CD14-positive monocyte (primary cell): ENCODE data around the gene TMEM37. TPM values are rescaled to one million over a fixed set of nuclear protein-coding genes. Genes with fewer than 3 reads are reported as not detected.

Experiments
- DNase-seq, 3 donors: peaks; one replicate each; pipeline ENCODE4 v3.0.0-alpha.2; 2011 to 2022
- H2AFZ ChIP-seq: 2 replicates; pipeline ENCODE4 v1.6.0; 2012; ENCODE audit warnings: mild to moderate bottlenecking, low read depth, low read length, inconsistent platforms; ENCODE audit not compliant: insufficient read depth, poor library complexity, severe bottlenecking
- H3K27ac ChIP-seq, 2 donors: 1 replicate in 1 of 2; 2 replicates in 1 of 2; pipeline ENCODE4 v1.5.1; 2012 to 2013; ENCODE audit warnings: low read length in 2 of 2, control low read depth in 1 of 2, inconsistent platforms in 1 of 2, low read depth in 1 of 2, mild to moderate bottlenecking in 1 of 2
- H3K27me3 ChIP-seq, 2 donors: one replicate each; pipeline versions ENCODE4 v1.6.0 to v1.6.1; 2011 to 2013; ENCODE audit warnings: low read length in 2 of 2; ENCODE audit not compliant: control insufficient read depth in 2 of 2, insufficient read depth in 2 of 2
- H3K36me3 ChIP-seq, 2 donors: replicated peaks in 1 of 2; 1 replicate in 1 of 2; 2 replicates in 1 of 2; pipeline versions ENCODE4 v1.5.1 to v1.6.1; 2012 to 2013; ENCODE audit warnings: low read length in 2 of 2, control low read depth in 1 of 2, inconsistent platforms in 1 of 2, mild to moderate bottlenecking in 1 of 2; ENCODE audit not compliant: insufficient read depth in 2 of 2, control insufficient read depth in 1 of 2
- H3K4me1 ChIP-seq, 2 donors: 1 replicate in 1 of 2; 2 replicates in 1 of 2; pipeline versions ENCODE4 v1.5.1 to v1.6.1; 2012 to 2013; ENCODE audit warnings: low read length in 2 of 2, control low read depth in 1 of 2, inconsistent platforms in 1 of 2, mild to moderate bottlenecking in 1 of 2, moderate library complexity in 1 of 2; ENCODE audit not compliant: insufficient read depth in 2 of 2, control insufficient read depth in 1 of 2
- H3K4me2 ChIP-seq: replicated peaks from 2 replicates; pipeline ENCODE3; 2012; ENCODE audit warnings: low read length, moderate library complexity, mild to moderate bottlenecking; ENCODE audit not compliant: poor library complexity, severe bottlenecking; ENCODE audit errors: extremely low read depth
- H3K4me3 ChIP-seq, 3 experiments: fragments of 200-600 bp in 1 of 3; sonication (generic) in 1 of 3; replicated peaks in 1 of 3; 1 replicate in 2 of 3; 2 replicates in 1 of 3; pipeline ENCODE4 v1.5.1; 2011 to 2013; ENCODE audit warnings: low read length in 3 of 3, mild to moderate bottlenecking in 3 of 3, control low read depth in 2 of 3, low read depth in 2 of 3, inconsistent platforms in 1 of 3, moderate library complexity in 1 of 3
- H3K79me2 ChIP-seq: 2 replicates; pipeline ENCODE4 v1.6.0; 2012; ENCODE audit warnings: mild to moderate bottlenecking, control low read depth, inconsistent platforms, low read length, moderate library complexity; ENCODE audit not compliant: insufficient read depth
- H3K9ac ChIP-seq: 2 replicates; pipeline ENCODE4 v1.6.0; 2017; ENCODE audit warnings: low read length, mild to moderate bottlenecking; ENCODE audit not compliant: insufficient read depth, poor library complexity, severe bottlenecking
- H3K9me3 ChIP-seq, 2 donors: replicated peaks in 1 of 2; 1 replicate in 1 of 2; 2 replicates in 1 of 2; pipeline versions ENCODE4 v1.5.1 to v1.6.1; 2012 to 2013; ENCODE audit warnings: low read length in 2 of 2, control low read depth in 1 of 2; ENCODE audit not compliant: control insufficient read depth in 1 of 2, insufficient read depth in 1 of 2
- H4K20me1 ChIP-seq: 2 replicates; pipeline ENCODE4 v1.6.0; 2012; ENCODE audit warnings: mild to moderate bottlenecking, low read length, control low read depth, moderate library complexity; ENCODE audit not compliant: insufficient read depth
- H3K27ac Mint-ChIP-seq, 7 donors: one replicate each; pipeline ENCODE4 v1.8.0; 2020; ENCODE audit warnings: mild to moderate bottlenecking in 7 of 7, mixed read lengths in 7 of 7, moderate library complexity in 6 of 7, inconsistent platforms in 2 of 7
- H3K27me3 Mint-ChIP-seq, 3 donors: one replicate each; pipeline ENCODE4 v1.8.0; 2021 to 2022; ENCODE audit warnings: low read depth in 3 of 3, mild to moderate bottlenecking in 3 of 3, mixed read lengths in 3 of 3, moderate library complexity in 3 of 3, inconsistent platforms in 1 of 3
- H3K36me3 Mint-ChIP-seq, 2 donors: one replicate each; pipeline ENCODE4 v1.8.0; 2020; ENCODE audit warnings: mixed read lengths in 2 of 2, inconsistent platforms in 1 of 2, mild to moderate bottlenecking in 1 of 2
- H3K4me1 Mint-ChIP-seq: one replicate; pipeline ENCODE4 v1.8.0; 2020; ENCODE audit warnings: mild to moderate bottlenecking, mixed read lengths
- H3K4me3 Mint-ChIP-seq, 2 donors: one replicate each; pipeline ENCODE4 v1.8.0; 2020; ENCODE audit warnings: mild to moderate bottlenecking in 2 of 2, mixed read lengths in 2 of 2, moderate library complexity in 1 of 2
- H3K9me3 Mint-ChIP-seq, 7 donors: one replicate each; pipeline ENCODE4 v1.8.0; 2020 to 2022; ENCODE audit warnings: mixed read lengths in 7 of 7, mild to moderate bottlenecking in 6 of 7, moderate library complexity in 6 of 7, inconsistent platforms in 2 of 7
- WGBS: methylation state at CpG from one replicate; pipeline ENCODE4 v1.1.5; 2013; ENCODE audit warnings: missing lambda C conversion rate; ENCODE audit not compliant: insufficient coverage; 5-methylcytosine and 5-hydroxymethylcytosine counted together
- intact Hi-C, 2 donors: fragments of 100-400 bp; cut with micrococcal nuclease; formaldehyde crosslinking; loops; one replicate each; pipeline versions ENCODE4 v1.15.0 to v1.15.1; 2023
- polyA plus RNA-seq, 3 donors: library from polyadenylated mRNA; depleted of rRNA in 1 of 3; unstranded in 2 of 3; stranded (reverse) in 1 of 3; fragments of 300-500 nt in 2 of 3; fragments of >200 nt in 1 of 3; fragmentation: Illumina TruSeq in 2 of 3; gene quantifications; 1 replicate in 2 of 3; 2 replicates in 1 of 3; pipeline ENCODE4 v1.2.3, GENCODE V29; 2012 to 2021
- TF ChIP-seq, protein P1 (sequence below): fragments of 200-600 bp; IDR thresholded peaks from one replicate; pipeline ENCODE4 v1.8.0; 2022; ENCODE audit warnings: antibody characterized with exemption, mild to moderate bottlenecking

Gene TMEM37
- polyA plus RNA-seq, 3 donors, result not detected

GRCh38 chr2:119482481-119483394 lies 51.1 kb downstream of the TMEM37 start:
- Histone ChIP-seq H3K27me3 (no peaks in the 10 kb centered on the region), H2AFZ (no peak overlapping the region), H3K27ac (no peak overlapping the region), H3K4me1 (no peaks in the 10 kb centered on the region), H3K9ac (no peak overlapping the region), H3K36me3 (no peaks in the 10 kb centered on the region), H4K20me1 (no peaks in the 10 kb centered on the region), H3K79me2 (no peaks in the 10 kb centered on the region), H3K9me3 (no peaks in the 10 kb centered on the region), H3K4me2 (no peak overlapping the region), H3K4me3 (no peak overlapping the region)
- Mint-ChIP-seq H3K4me3 (no peak overlapping the region), H3K27ac (peak overlapping the region in 1 of 7 donors; percentile 42), H3K27me3 (peaks cover 6 to 12% (median 8%) of the 10 kb centered on the region in 3 donors), H3K4me1 (peaks cover 8% of the 10 kb centered on the region), H3K9me3 (peaks cover 0 to 2% (median 0%) of the 10 kb centered on the region in 7 donors), H3K36me3 (no peaks in the 10 kb centered on the region)
- TF ChIP-seq, protein P1, sequence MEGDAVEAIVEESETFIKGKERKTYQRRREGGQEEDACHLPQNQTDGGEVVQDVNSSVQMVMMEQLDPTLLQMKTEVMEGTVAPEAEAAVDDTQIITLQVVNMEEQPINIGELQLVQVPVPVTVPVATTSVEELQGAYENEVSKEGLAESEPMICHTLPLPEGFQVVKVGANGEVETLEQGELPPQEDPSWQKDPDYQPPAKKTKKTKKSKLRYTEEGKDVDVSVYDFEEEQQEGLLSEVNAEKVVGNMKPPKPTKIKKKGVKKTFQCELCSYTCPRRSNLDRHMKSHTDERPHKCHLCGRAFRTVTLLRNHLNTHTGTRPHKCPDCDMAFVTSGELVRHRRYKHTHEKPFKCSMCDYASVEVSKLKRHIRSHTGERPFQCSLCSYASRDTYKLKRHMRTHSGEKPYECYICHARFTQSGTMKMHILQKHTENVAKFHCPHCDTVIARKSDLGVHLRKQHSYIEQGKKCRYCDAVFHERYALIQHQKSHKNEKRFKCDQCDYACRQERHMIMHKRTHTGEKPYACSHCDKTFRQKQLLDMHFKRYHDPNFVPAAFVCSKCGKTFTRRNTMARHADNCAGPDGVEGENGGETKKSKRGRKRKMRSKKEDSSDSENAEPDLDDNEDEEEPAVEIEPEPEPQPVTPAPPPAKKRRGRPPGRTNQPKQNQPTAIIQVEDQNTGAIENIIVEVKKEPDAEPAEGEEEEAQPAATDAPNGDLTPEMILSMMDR, result no peak
- intact Hi-C loops, result no loop called here
- peak; percentile 12 to 44 (median 16) for DNase-seq
- 90% methylated on average over 18 of the region's 20 CpGs for WGBS

GRCh38 chr2:119483395-119483753 lies 51.7 kb downstream of the TMEM37 start:
- H3K27ac ChIP-seq, result no peak overlapping the region
- H3K79me2 ChIP-seq, result no peaks in the 10 kb centered on the region
- no peaks in the 10 kb centered on the region for H3K36me3 ChIP-seq
- no peaks in the 10 kb centered on the region for H3K36me3 Mint-ChIP-seq
- no peak overlapping the region for H2AFZ ChIP-seq
- no peak overlapping the region for H3K4me2 ChIP-seq
- peaks cover 8% of the 10 kb centered on the region for H3K4me1 Mint-ChIP-seq
- no peaks in the 10 kb centered on the region for H4K20me1 ChIP-seq
- TF ChIP-seq, protein P1, result no peak
- 53% methylated on average over 3 of the region's 5 CpGs for WGBS
- no peaks in the 10 kb centered on the region for H3K9me3 ChIP-seq
- no peaks in the 10 kb centered on the region for H3K4me1 ChIP-seq
- H3K9ac ChIP-seq, result no peak overlapping the region
- no peak for DNase-seq
- H3K9me3 Mint-ChIP-seq, result peaks cover 0 to 2% (median 0%) of the 10 kb centered on the region in 7 donors
- H3K27ac Mint-ChIP-seq, result no peak overlapping the region
- H3K4me3 ChIP-seq, result no peak overlapping the region
- H3K4me3 Mint-ChIP-seq, result no peak overlapping the region
- H3K27me3 ChIP-seq, result no peaks in the 10 kb centered on the region
- H3K27me3 Mint-ChIP-seq, result peaks cover 7 to 10% (median 8%) of the 10 kb centered on the region in 3 donors
- intact Hi-C loops, result no loop called here
